H9 (cell line): ENCODE data around the gene ME3. TPM values are rescaled to one million over a fixed set of nuclear protein-coding genes. Genes with fewer than 3 reads are reported as not detected.

Source experiments
- DNase-seq: peaks from one replicate; pipeline ENCODE4 v3.0.0-alpha.2; 2017
- H2AFZ ChIP-seq: one replicate; pipeline ENCODE4 v1.6.1; 2013; ENCODE audit warnings: mild to moderate bottlenecking, low read length, control low read depth, moderate library complexity
- H2AK5ac ChIP-seq: 2 replicates; pipeline ENCODE4 v1.6.1; 2013; ENCODE audit warnings: low read length, control low read depth, mixed read lengths; ENCODE audit not compliant: insufficient read length
- H2BK120ac ChIP-seq: one replicate; pipeline ENCODE4 v1.6.1; 2013; ENCODE audit warnings: low read depth, mild to moderate bottlenecking, low read length, control low read depth, inconsistent platforms; ENCODE audit not compliant: poor library complexity, severe bottlenecking
- H2BK12ac ChIP-seq: 2 replicates; pipeline ENCODE4 v1.6.1; 2013; ENCODE audit warnings: low read length, control low read depth, mixed read lengths, low read depth; ENCODE audit not compliant: insufficient read length
- H2BK15ac ChIP-seq: 2 replicates; pipeline ENCODE4 v1.6.1; 2013; ENCODE audit warnings: low read depth, low read length, control low read depth
- H2BK20ac ChIP-seq: one replicate; pipeline ENCODE4 v1.6.1; 2013; ENCODE audit warnings: low read depth, mild to moderate bottlenecking, low read length, control low read depth, inconsistent platforms; ENCODE audit not compliant: poor library complexity, severe bottlenecking
- H2BK5ac ChIP-seq: 2 replicates; pipeline ENCODE4 v1.6.1; 2013; ENCODE audit warnings: low read length, control low read depth, mixed read lengths; ENCODE audit not compliant: insufficient read length
- H3K14ac ChIP-seq: 2 replicates; pipeline ENCODE4 v1.6.1; 2013; ENCODE audit warnings: low read length, control low read depth; ENCODE audit not compliant: insufficient read depth
- H3K18ac ChIP-seq: 2 replicates; pipeline ENCODE4 v1.6.1; 2013; ENCODE audit warnings: low read depth, mild to moderate bottlenecking, mixed read lengths, low read length, control low read depth; ENCODE audit not compliant: insufficient read length
- H3K23ac ChIP-seq: 2 replicates; pipeline ENCODE4 v1.6.1; 2013; ENCODE audit warnings: low read length, control low read depth, mixed read lengths, low read depth; ENCODE audit not compliant: insufficient read length
- H3K23me2 ChIP-seq: 2 replicates; pipeline ENCODE4 v1.6.1; 2013; ENCODE audit warnings: low read depth, mild to moderate bottlenecking, mixed read lengths, low read length, control low read depth; ENCODE audit not compliant: insufficient read length, poor library complexity, severe bottlenecking
- H3K27ac ChIP-seq: 2 replicates; pipeline ENCODE4 v1.5.1; 2013; ENCODE audit warnings: low read length, control low read depth, mixed read lengths, low read depth; ENCODE audit not compliant: insufficient read length
- H3K27me3 ChIP-seq: 2 replicates; pipeline ENCODE4 v1.6.1; 2013; ENCODE audit warnings: low read length, control low read depth, inconsistent platforms; ENCODE audit not compliant: insufficient read depth
- H3K4ac ChIP-seq: 2 replicates; pipeline ENCODE4 v1.6.1; 2013; ENCODE audit warnings: low read depth, mild to moderate bottlenecking, control low read depth, inconsistent platforms, low read length, moderate library complexity
- H3K4me1 ChIP-seq: 2 replicates; pipeline ENCODE4 v1.6.1; 2013; ENCODE audit warnings: low read length, control low read depth, inconsistent platforms; ENCODE audit not compliant: insufficient read depth
- H3K4me2 ChIP-seq: 2 replicates; pipeline ENCODE4 v1.6.1; 2013; ENCODE audit warnings: low read length, control low read depth, mixed read lengths; ENCODE audit not compliant: insufficient read length, insufficient read depth
- H3K56ac ChIP-seq: 2 replicates; pipeline ENCODE4 v1.6.1; 2013; ENCODE audit warnings: low read depth, mild to moderate bottlenecking, mixed read lengths, low read length, control low read depth; ENCODE audit not compliant: insufficient read length
- H3K79me1 ChIP-seq: 2 replicates; pipeline ENCODE4 v1.6.1; 2013; ENCODE audit warnings: low read depth, mild to moderate bottlenecking, moderate library complexity, low read length, control low read depth, inconsistent platforms; ENCODE audit not compliant: insufficient read depth, poor library complexity, severe bottlenecking
- H3K79me2 ChIP-seq: 2 replicates; pipeline ENCODE4 v1.6.1; 2013; ENCODE audit warnings: low read length, control low read depth, inconsistent platforms; ENCODE audit not compliant: insufficient read depth
- H3K9ac ChIP-seq: 2 replicates; pipeline ENCODE4 v1.6.1; 2013; ENCODE audit warnings: low read length, control low read depth, mixed read lengths; ENCODE audit not compliant: insufficient read length; ENCODE audit errors: extremely low read depth
- H3K9me3 ChIP-seq: one replicate; pipeline ENCODE4 v1.6.1; 2013; ENCODE audit warnings: low read depth, low read length, inconsistent platforms; ENCODE audit not compliant: control insufficient read depth
- H3T11ph ChIP-seq: one replicate; pipeline ENCODE4 v1.6.1; 2013; ENCODE audit warnings: mild to moderate bottlenecking, low read length, control low read depth, inconsistent platforms
- H4K20me1 ChIP-seq: one replicate; pipeline ENCODE4 v1.6.1; 2013; ENCODE audit not compliant: control insufficient read depth, insufficient read length, insufficient read depth
- H4K5ac ChIP-seq: 2 replicates; pipeline ENCODE4 v1.6.1; 2013; ENCODE audit warnings: low read depth, mild to moderate bottlenecking, mixed read lengths, low read length, control low read depth; ENCODE audit not compliant: insufficient read length
- H4K8ac ChIP-seq: replicated peaks from 2 replicates; pipeline ENCODE4 v1.6.1; 2013; ENCODE audit warnings: low read length, control low read depth, mixed read lengths, low read depth; ENCODE audit not compliant: insufficient read length
- H4K91ac ChIP-seq: 2 replicates; pipeline ENCODE4 v1.6.1; 2013; ENCODE audit warnings: low read depth, mild to moderate bottlenecking, moderate library complexity, mixed read lengths, low read length, control low read depth; ENCODE audit not compliant: insufficient read length
- H3K27ac Mint-ChIP-seq, 3 experiments: 2 replicates in 2 of 3; 3 replicates in 1 of 3; pipeline ENCODE4 v1.8.0; 2020 to 2021; ENCODE audit warnings: mixed read lengths in 3 of 3, mild to moderate bottlenecking in 1 of 3, moderate library complexity in 1 of 3
- H3K27me3 Mint-ChIP-seq: 2 replicates; pipeline ENCODE4 v1.8.0; 2021; ENCODE audit warnings: low read depth, mild to moderate bottlenecking, moderate library complexity, mixed read lengths
- H3K36me3 Mint-ChIP-seq, 3 experiments: 2 replicates in 2 of 3; 3 replicates in 1 of 3; pipeline ENCODE4 v1.8.0; 2020 to 2021; ENCODE audit warnings: low read depth in 3 of 3, mixed read lengths in 3 of 3; ENCODE audit not compliant: insufficient read depth in 1 of 3
- H3K4me1 Mint-ChIP-seq, 2 experiments: 2 replicates each; pipeline ENCODE4 v1.8.0; 2020; ENCODE audit warnings: mixed read lengths in 2 of 2
- H3K4me3 Mint-ChIP-seq, 2 experiments: 2 replicates in 1 of 2; 3 replicates in 1 of 2; pipeline ENCODE4 v1.8.0; 2020 to 2021; ENCODE audit warnings: mild to moderate bottlenecking in 2 of 2, mixed read lengths in 2 of 2, moderate library complexity in 1 of 2
- H3K9me3 Mint-ChIP-seq, 2 experiments: 2 replicates in 1 of 2; 3 replicates in 1 of 2; pipeline ENCODE4 v1.8.0; 2020; ENCODE audit warnings: mild to moderate bottlenecking in 2 of 2, mixed read lengths in 2 of 2, moderate library complexity in 1 of 2
- CTCF ChIP-seq: fragments of 200-600 bp; sonication (generic); conservative IDR thresholded peaks from 3 replicates; pipeline ENCODE4 v1.8.0; 2021; ENCODE audit warnings: antibody characterized with exemption, mild to moderate bottlenecking
- WGBS: extraction: QIAGEN DNeasy Blood & Tissue Kit; methylation state at CpG from one replicate; pipeline ENCODE4 v1.1.7; 2013; ENCODE audit warnings: missing lambda C conversion rate, low lambda C conversion rate, mixed read lengths; ENCODE audit not compliant: insufficient read length; ENCODE audit errors: extremely low coverage; 5-methylcytosine and 5-hydroxymethylcytosine counted together
- total RNA-seq: library from RNA; stranded (reverse); gene quantifications from 2 replicates; pipeline ENCODE4 v1.2.1, GENCODE V29; 2021

Gene ME3
- total RNA-seq, 1 experiment from 2014 or later = 2.8 TPM

- H3K27me3 Mint-ChIP-seq = no peaks in the 10 kb centered on the region
These were observed 20.3 kb upstream of the ME3 start for GRCh38 chr11:86692746-86693145.

More at GRCh38 chr11:86692746-86693145, 20.3 kb upstream of the ME3 start:
- H4K20me1 ChIP-seq = no peaks in the 10 kb centered on the region
- no peak overlapping the region for H3K18ac ChIP-seq
- no peaks in the 10 kb centered on the region for H3K23me2 ChIP-seq
- H4K91ac ChIP-seq = no peak overlapping the region
- no peak for DNase-seq
- WGBS = no CpG with 5 or more reads among the region's 1 CpG
- H3K79me2 ChIP-seq = no peaks in the 10 kb centered on the region
- no peaks in the 10 kb centered on the region for H3K9me3 ChIP-seq
- H3K4ac ChIP-seq = no peak overlapping the region
- no peak overlapping the region for H3K27ac ChIP-seq
- no peak overlapping the region for H3K9ac ChIP-seq
- Mint-ChIP-seq H3K4me1 (peaks cover 0 to 8% of the 10 kb centered on the region in 2 experiments; a peak in 2 of 4 replicates), H3K4me3 (no peak overlapping the region), H3K36me3 (no peaks in the 10 kb centered on the region), H3K27ac (no peak overlapping the region), H3K9me3 (no peaks in the 10 kb centered on the region)
- H3K79me1 ChIP-seq = no peaks in the 10 kb centered on the region
- no peak overlapping the region for H3K56ac ChIP-seq
- no peak overlapping the region for H4K5ac ChIP-seq
- H3K14ac ChIP-seq = no peak overlapping the region
- no peak overlapping the region for H3K23ac ChIP-seq
- H2BK15ac ChIP-seq = no peak overlapping the region
- no peak overlapping the region for H4K8ac ChIP-seq
- no peak for TF ChIP-seq CTCF
- no peak overlapping the region for H2BK5ac ChIP-seq
- H2AFZ ChIP-seq = no peak overlapping the region
- H2BK120ac ChIP-seq = no peak overlapping the region
- H3K4me1 ChIP-seq = no peaks in the 10 kb centered on the region
- H2BK20ac ChIP-seq = no peak overlapping the region
- no peaks in the 10 kb centered on the region for H3K27me3 ChIP-seq
- no peak overlapping the region for H2AK5ac ChIP-seq
- no peak overlapping the region for H2BK12ac ChIP-seq
- H3T11ph ChIP-seq = no peak overlapping the region
- no peak overlapping the region for H3K4me2 ChIP-seq
